Measurements from ENCODE around the gene NFAT5.
"Not testable (repeated sequence)": the region's sequence is repeated elsewhere in the genome, so short reads cannot be mapped to it uniquely, and the experiment has no call there.

Gene NFAT5

GRCh38 chr16:69712277-69712676, 146.5 kb downstream of the NFAT5 start:
- no peak overlapping the region for H3K4me3 Mint-ChIP-seq
- H3K27me3 Mint-ChIP-seq, result no peaks in the 10 kb centered on the region
- H3K27ac Mint-ChIP-seq, result no peak overlapping the region
- H3K36me3 Mint-ChIP-seq (ENCODE audit: low read depth), result peaks cover 14% of the 10 kb centered on the region
- no peaks in the 10 kb centered on the region for H3K4me1 Mint-ChIP-seq (ENCODE audit: low read depth)
- no peaks in the 10 kb centered on the region for H3K9me3 Mint-ChIP-seq

GRCh38 chr16:69712914-69713581, 147.3 kb downstream of the NFAT5 start:
- Mint-ChIP-seq H3K4me3 (no peak overlapping the region), H3K27me3 (no peaks in the 10 kb centered on the region), H3K4me1 (ENCODE audit: low read depth) (no peaks in the 10 kb centered on the region), H3K36me3 (ENCODE audit: low read depth) (peaks cover 14% of the 10 kb centered on the region), H3K9me3 (no peaks in the 10 kb centered on the region), H3K27ac (no peak overlapping the region)

- H3K9me3 Mint-ChIP-seq, result no peaks in the 10 kb centered on the region
- no peaks in the 10 kb centered on the region for H3K4me1 Mint-ChIP-seq (ENCODE audit: low read depth)
- H3K27me3 Mint-ChIP-seq, result no peaks in the 10 kb centered on the region
- H3K36me3 Mint-ChIP-seq (ENCODE audit: low read depth), result peaks cover 5% of the 10 kb centered on the region
- H3K4me3 Mint-ChIP-seq, result no peak overlapping the region
- H3K27ac Mint-ChIP-seq, result no peak overlapping the region
These were observed 151.3 kb downstream of the NFAT5 start for GRCh38 chr16:69717066-69717465.

GRCh38 chr16:69718111-69718764, 152.5 kb downstream of the NFAT5 start:
- H3K4me3 Mint-ChIP-seq, result no peak overlapping the region
- H3K36me3 Mint-ChIP-seq (ENCODE audit: low read depth), result peaks cover 5% of the 10 kb centered on the region
- H3K4me1 Mint-ChIP-seq (ENCODE audit: low read depth), result no peaks in the 10 kb centered on the region
- no peak overlapping the region for H3K27ac Mint-ChIP-seq
- H3K9me3 Mint-ChIP-seq, result no peaks in the 10 kb centered on the region
- H3K27me3 Mint-ChIP-seq, result no peaks in the 10 kb centered on the region

GRCh38 chr16:69720822-69721430, 155.2 kb downstream of the NFAT5 start:
- Mint-ChIP-seq H3K27ac (no peak overlapping the region), H3K36me3 (ENCODE audit: low read depth) (peaks cover 5% of the 10 kb centered on the region), H3K4me1 (ENCODE audit: low read depth) (peaks cover 8% of the 10 kb centered on the region), H3K9me3 (no peaks in the 10 kb centered on the region), H3K27me3 (no peaks in the 10 kb centered on the region), H3K4me3 (no peak overlapping the region)

GRCh38 chr16:69721441-69721957, 155.7 kb downstream of the NFAT5 start:
- H3K36me3 Mint-ChIP-seq (ENCODE audit: low read depth), result peaks cover 5% of the 10 kb centered on the region
- no peaks in the 10 kb centered on the region for H3K27me3 Mint-ChIP-seq
- no peak overlapping the region for H3K27ac Mint-ChIP-seq
- H3K4me1 Mint-ChIP-seq (ENCODE audit: low read depth), result peaks cover 14% of the 10 kb centered on the region
- no peak overlapping the region for H3K4me3 Mint-ChIP-seq
- no peaks in the 10 kb centered on the region for H3K9me3 Mint-ChIP-seq

- Mint-ChIP-seq H3K4me3 (no peak overlapping the region), H3K36me3 (ENCODE audit: low read depth) (no peaks in the 10 kb centered on the region), H3K27me3 (no peaks in the 10 kb centered on the region), H3K9me3 (no peaks in the 10 kb centered on the region), H3K27ac (no peak overlapping the region), H3K4me1 (ENCODE audit: low read depth) (peaks cover 22% of the 10 kb centered on the region)
These were observed 158.7 kb downstream of the NFAT5 start for GRCh38 chr16:69724414-69724873.

GRCh38 chr16:69724981-69725479, 159.3 kb downstream of the NFAT5 start:
- peak overlapping the region; percentile 93 for H3K4me3 Mint-ChIP-seq
- H3K27me3 Mint-ChIP-seq, result no peaks in the 10 kb centered on the region
- H3K9me3 Mint-ChIP-seq, result no peaks in the 10 kb centered on the region
- H3K27ac Mint-ChIP-seq, result no peak overlapping the region
- peaks cover 22% of the 10 kb centered on the region for H3K4me1 Mint-ChIP-seq (ENCODE audit: low read depth)
- no peaks in the 10 kb centered on the region for H3K36me3 Mint-ChIP-seq (ENCODE audit: low read depth)

GRCh38 chr16:69725480-69726312, 159.9 kb downstream of the NFAT5 start:
- Mint-ChIP-seq H3K27ac (peak overlapping the region; percentile 89), H3K4me1 (ENCODE audit: low read depth) (peaks cover 22% of the 10 kb centered on the region), H3K9me3 (no peaks in the 10 kb centered on the region), H3K36me3 (ENCODE audit: low read depth) (no peaks in the 10 kb centered on the region), H3K4me3 (peak overlapping the region; percentile 93), H3K27me3 (no peaks in the 10 kb centered on the region)

- H3K27ac Mint-ChIP-seq, result peak within 1 kb of the TSS; percentile 89
- H3K9me3 Mint-ChIP-seq, result no peaks in the 10 kb centered on the region
- peak within 1 kb of the TSS; percentile 93 for H3K4me3 Mint-ChIP-seq
- H3K36me3 Mint-ChIP-seq (ENCODE audit: low read depth), result no peaks in the 10 kb centered on the region
- peaks cover 22% of the 10 kb centered on the region for H3K4me1 Mint-ChIP-seq (ENCODE audit: low read depth)
- H3K27me3 Mint-ChIP-seq, result no peaks in the 10 kb centered on the region
These were observed 160.7 kb downstream of the NFAT5 start, which contains the start of gene NQO1 for GRCh38 chr16:69726313-69727060. Gene NQO1, minus strand, starts transcription at chr16:69726560. Its CDS starts 121 bp downstream, at chr16:69726439.

- no peaks in the 10 kb centered on the region for H3K27me3 Mint-ChIP-seq
- H3K9me3 Mint-ChIP-seq, result no peaks in the 10 kb centered on the region
- no peaks in the 10 kb centered on the region for H3K36me3 Mint-ChIP-seq (ENCODE audit: low read depth)
- peaks cover 22% of the 10 kb centered on the region for H3K4me1 Mint-ChIP-seq (ENCODE audit: low read depth)
- peak overlapping the region; percentile 93 for H3K4me3 Mint-ChIP-seq
- no peak overlapping the region for H3K27ac Mint-ChIP-seq
These were observed 162.1 kb downstream of the NFAT5 start for GRCh38 chr16:69727916-69728270.

GRCh38 chr16:69729030-69729429, 163.3 kb downstream of the NFAT5 start:
- H3K4me3 Mint-ChIP-seq; H3K36me3 Mint-ChIP-seq (ENCODE audit: low read depth); H3K27me3 Mint-ChIP-seq; H3K27ac Mint-ChIP-seq; H3K9me3 Mint-ChIP-seq: not testable (repeated sequence)
- H3K4me1 Mint-ChIP-seq (ENCODE audit: low read depth), result peaks cover 22% of the 10 kb centered on the region

- H3K27ac Mint-ChIP-seq; H3K36me3 Mint-ChIP-seq (ENCODE audit: low read depth); H3K4me3 Mint-ChIP-seq; H3K27me3 Mint-ChIP-seq; H3K9me3 Mint-ChIP-seq: not testable (repeated sequence)
- peaks cover 11% of the 10 kb centered on the region for H3K4me1 Mint-ChIP-seq (ENCODE audit: low read depth)
These were observed 165.5 kb downstream of the NFAT5 start for GRCh38 chr16:69731280-69731679.

GRCh38 chr16:69732101-69732500, 166.3 kb downstream of the NFAT5 start:
- H3K9me3 Mint-ChIP-seq, result no peaks in the 10 kb centered on the region
- peaks cover 3% of the 10 kb centered on the region for H3K4me1 Mint-ChIP-seq (ENCODE audit: low read depth)
- H3K27me3 Mint-ChIP-seq, result no peaks in the 10 kb centered on the region
- H3K27ac Mint-ChIP-seq, result no peak overlapping the region
- no peak overlapping the region for H3K4me3 Mint-ChIP-seq
- no peaks in the 10 kb centered on the region for H3K36me3 Mint-ChIP-seq (ENCODE audit: low read depth)

Data from stimulated activated naive CD8-positive, alpha-beta T cell treated with anti-CD3 and anti-CD28 coated beads, Interleukin-15, Interleukin-2, amounts not matched to agents 100 ng/mL and 50 ng/mL, for 24 hours (primary cell).